ENCODE results near the gene EFNB3.

EFNB3 gene

GRCh38 chr17:7674934-7675333 lies 30.1 kb upstream of the EFNB3 start:
- no peak overlapping the region for H3K9ac ChIP-seq (ENCODE audit: low read depth, low read length, poor library complexity, severe bottlenecking)
- H4K20me1 ChIP-seq (ENCODE audit: insufficient read depth, low read length, poor library complexity, severe bottlenecking) = peaks cover 11% of the 10 kb centered on the region
- no peak overlapping the region for H3K4me2 ChIP-seq (ENCODE audit: low read depth, low read length, poor library complexity, severe bottlenecking)
- no peak for TF ChIP-seq EZH2phosphoT487 (IDR thresholded peaks at IDR 0.05; ENCODE audit: borderline replicate concordance)
- TF ChIP-seq, protein P1, sequence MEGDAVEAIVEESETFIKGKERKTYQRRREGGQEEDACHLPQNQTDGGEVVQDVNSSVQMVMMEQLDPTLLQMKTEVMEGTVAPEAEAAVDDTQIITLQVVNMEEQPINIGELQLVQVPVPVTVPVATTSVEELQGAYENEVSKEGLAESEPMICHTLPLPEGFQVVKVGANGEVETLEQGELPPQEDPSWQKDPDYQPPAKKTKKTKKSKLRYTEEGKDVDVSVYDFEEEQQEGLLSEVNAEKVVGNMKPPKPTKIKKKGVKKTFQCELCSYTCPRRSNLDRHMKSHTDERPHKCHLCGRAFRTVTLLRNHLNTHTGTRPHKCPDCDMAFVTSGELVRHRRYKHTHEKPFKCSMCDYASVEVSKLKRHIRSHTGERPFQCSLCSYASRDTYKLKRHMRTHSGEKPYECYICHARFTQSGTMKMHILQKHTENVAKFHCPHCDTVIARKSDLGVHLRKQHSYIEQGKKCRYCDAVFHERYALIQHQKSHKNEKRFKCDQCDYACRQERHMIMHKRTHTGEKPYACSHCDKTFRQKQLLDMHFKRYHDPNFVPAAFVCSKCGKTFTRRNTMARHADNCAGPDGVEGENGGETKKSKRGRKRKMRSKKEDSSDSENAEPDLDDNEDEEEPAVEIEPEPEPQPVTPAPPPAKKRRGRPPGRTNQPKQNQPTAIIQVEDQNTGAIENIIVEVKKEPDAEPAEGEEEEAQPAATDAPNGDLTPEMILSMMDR (conservative IDR thresholded peaks at IDR 0.05; ENCODE audit: low read length) = no peak
- no peaks in the 10 kb centered on the region for H3F3A ChIP-seq (ENCODE audit: low read depth)
- no peaks in the 10 kb centered on the region for H3K4me1 ChIP-seq (ENCODE audit: insufficient read depth, low read length, poor library complexity, severe bottlenecking)
- peaks cover 9% of the 10 kb centered on the region; the same call in 1 of the 2 replicates for H3K9me3 ChIP-seq (ENCODE audit: insufficient read depth, low read depth, low read length)
- no peak overlapping the region for H3K4me3 ChIP-seq (ENCODE audit: low read length, poor library complexity, severe bottlenecking)
- no peak overlapping the region for H2AFZ ChIP-seq (ENCODE audit: low read length)
- peaks cover 55% of the 10 kb centered on the region for H3K36me3 ChIP-seq (ENCODE audit: insufficient read depth, low read length)
- no peaks in the 10 kb centered on the region for H3K27me3 ChIP-seq (ENCODE audit: insufficient read depth, low read length, poor library complexity, severe bottlenecking)
- peaks cover 9% of the 10 kb centered on the region for H3K79me2 ChIP-seq (ENCODE audit: insufficient read depth, low read length)
- H3K9me2 ChIP-seq (replicated peaks; ENCODE audit: low read depth, low read length) = no peaks in the 10 kb centered on the region

- Histone ChIP-seq H3K79me2 (ENCODE audit: insufficient read depth, low read length) (peaks cover 19% of the 10 kb centered on the region), H3K9ac (ENCODE audit: low read depth, low read length, poor library complexity, severe bottlenecking) (no peak overlapping the region), H2AFZ (ENCODE audit: low read length) (no peak overlapping the region), H4K20me1 (ENCODE audit: insufficient read depth, low read length, poor library complexity, severe bottlenecking) (peaks cover 14% of the 10 kb centered on the region), H3K27me3 (ENCODE audit: insufficient read depth, low read length, poor library complexity, severe bottlenecking) (no peaks in the 10 kb centered on the region), H3K9me2 (replicated peaks; ENCODE audit: low read depth, low read length) (no peaks in the 10 kb centered on the region), H3K36me3 (ENCODE audit: insufficient read depth, low read length) (peaks cover 40% of the 10 kb centered on the region), H3K9me3 (ENCODE audit: insufficient read depth, low read depth, low read length) (peaks cover 9% of the 10 kb centered on the region; the same call in 1 of the 2 replicates), H3K4me3 (ENCODE audit: low read length, poor library complexity, severe bottlenecking) (no peak overlapping the region), H3K4me1 (ENCODE audit: insufficient read depth, low read length, poor library complexity, severe bottlenecking) (no peaks in the 10 kb centered on the region), H3K4me2 (ENCODE audit: low read depth, low read length, poor library complexity, severe bottlenecking) (no peak overlapping the region), H3F3A (ENCODE audit: low read depth) (no peaks in the 10 kb centered on the region)
- TF ChIP-seq, protein P1 (conservative IDR thresholded peaks at IDR 0.05; ENCODE audit: low read length) = no peak
- no peak for TF ChIP-seq EZH2phosphoT487 (IDR thresholded peaks at IDR 0.05; ENCODE audit: borderline replicate concordance)
Observed at GRCh38 chr17:7676533-7676932, 28.5 kb upstream of the EFNB3 start.

GRCh38 chr17:7677388-7678067 lies 27.5 kb upstream of the EFNB3 start:
- Histone ChIP-seq H3K4me2 (ENCODE audit: low read depth, low read length, poor library complexity, severe bottlenecking) (no peak overlapping the region), H3K9me3 (ENCODE audit: insufficient read depth, low read depth, low read length) (peaks cover 9% of the 10 kb centered on the region; the same call in 1 of the 2 replicates), H3K79me2 (ENCODE audit: insufficient read depth, low read length) (peaks cover 29% of the 10 kb centered on the region), H3K9ac (ENCODE audit: low read depth, low read length, poor library complexity, severe bottlenecking) (no peak overlapping the region), H4K20me1 (ENCODE audit: insufficient read depth, low read length, poor library complexity, severe bottlenecking) (peaks cover 18% of the 10 kb centered on the region), H3K27me3 (ENCODE audit: insufficient read depth, low read length, poor library complexity, severe bottlenecking) (no peaks in the 10 kb centered on the region), H3K36me3 (ENCODE audit: insufficient read depth, low read length) (peaks cover 37% of the 10 kb centered on the region), H2AFZ (ENCODE audit: low read length) (no peak overlapping the region), H3K9me2 (replicated peaks; ENCODE audit: low read depth, low read length) (no peaks in the 10 kb centered on the region), H3K4me1 (ENCODE audit: insufficient read depth, low read length, poor library complexity, severe bottlenecking) (no peaks in the 10 kb centered on the region), H3F3A (ENCODE audit: low read depth) (no peaks in the 10 kb centered on the region), H3K4me3 (ENCODE audit: low read length, poor library complexity, severe bottlenecking) (no peak overlapping the region)
- TF ChIP-seq, protein P1 (conservative IDR thresholded peaks at IDR 0.05; ENCODE audit: low read length) = no peak
- no peak for TF ChIP-seq EZH2phosphoT487 (IDR thresholded peaks at IDR 0.05; ENCODE audit: borderline replicate concordance)

All from Loucy (cell line).